ENCODE measurements around the gene DSE. TPM values are rescaled to one million over a fixed set of nuclear protein-coding genes. Genes with fewer than 3 reads are reported as not detected.

Gene DSE
- polyA plus RNA-seq, 2 donors: 4.5 to 8.1 TPM

- WGBS, 2 donors: 73 to 75% methylated on average over 10 of the region's 10 CpGs
Observed at GRCh38 chr6:116392132-116393013, 21.6 kb downstream of the DSE start.

GRCh38 chr6:116393430-116393829 is 22.7 kb downstream of the DSE start:
- no peak overlapping the region for H3K4me3 ChIP-seq (ENCODE audit: low read depth in 1 of 2, low read length in 2 of 2)
- no peaks in the 10 kb centered on the region for H3K9me3 ChIP-seq (ENCODE audit: control insufficient read depth in 2 of 2, insufficient read depth in 1 of 2, low read depth in 1 of 2, low read length in 1 of 2)
- no peak overlapping the region for H3K27ac ChIP-seq (ENCODE audit: low read depth in 2 of 2, low read length in 1 of 2)
- H3K27me3 ChIP-seq (ENCODE audit: control insufficient read depth in 1 of 2, insufficient read depth in 2 of 2, low read length in 2 of 2): no peaks in the 10 kb centered on the region
- 23 to 35% methylated on average over 1 of the region's 1 CpG for WGBS, 2 donors
- H3K36me3 ChIP-seq (ENCODE audit: control insufficient read depth in 2 of 2, insufficient read depth in 2 of 2, low read length in 1 of 2): no peaks in the 10 kb centered on the region
- H3K4me1 ChIP-seq (ENCODE audit: control insufficient read depth in 2 of 2, insufficient read depth in 2 of 2, low read length in 1 of 2): no peaks in the 10 kb centered on the region

More at GRCh38 chr6:116392132-116393013, 21.6 kb downstream of the DSE start:
- Histone ChIP-seq H3K4me3 (ENCODE audit: low read depth in 1 of 2, low read length in 2 of 2) (no peak overlapping the region), H3K9me3 (ENCODE audit: control insufficient read depth in 2 of 2, insufficient read depth in 1 of 2, low read depth in 1 of 2, low read length in 1 of 2) (no peaks in the 10 kb centered on the region), H3K36me3 (ENCODE audit: control insufficient read depth in 2 of 2, insufficient read depth in 2 of 2, low read length in 1 of 2) (no peaks in the 10 kb centered on the region), H3K27ac (ENCODE audit: low read depth in 2 of 2, low read length in 1 of 2) (no peak overlapping the region), H3K4me1 (ENCODE audit: control insufficient read depth in 2 of 2, insufficient read depth in 2 of 2, low read length in 1 of 2) (no peaks in the 10 kb centered on the region), H3K27me3 (ENCODE audit: control insufficient read depth in 1 of 2, insufficient read depth in 2 of 2, low read length in 2 of 2) (no peaks in the 10 kb centered on the region)

- WGBS, 2 donors: 83 to 89% methylated on average over 3 of the region's 3 CpGs
- Histone ChIP-seq H3K4me3 (ENCODE audit: low read depth in 1 of 2, low read length in 2 of 2) (no peak overlapping the region), H3K27me3 (ENCODE audit: control insufficient read depth in 1 of 2, insufficient read depth in 2 of 2, low read length in 2 of 2) (no peaks in the 10 kb centered on the region), H3K27ac (ENCODE audit: low read depth in 2 of 2, low read length in 1 of 2) (no peak overlapping the region), H3K4me1 (ENCODE audit: control insufficient read depth in 2 of 2, insufficient read depth in 2 of 2, low read length in 1 of 2) (no peaks in the 10 kb centered on the region), H3K9me3 (ENCODE audit: control insufficient read depth in 2 of 2, insufficient read depth in 1 of 2, low read depth in 1 of 2, low read length in 1 of 2) (no peaks in the 10 kb centered on the region), H3K36me3 (ENCODE audit: control insufficient read depth in 2 of 2, insufficient read depth in 2 of 2, low read length in 1 of 2) (peaks cover 0 to 4% of the 10 kb centered on the region in 2 donors)
Observed at GRCh38 chr6:116395647-116396046, 24.9 kb downstream of the DSE start.

GRCh38 chr6:116396441-116396840 is 25.7 kb downstream of the DSE start:
- H3K4me3 ChIP-seq (ENCODE audit: low read depth in 1 of 2, low read length in 2 of 2): no peak overlapping the region
- no peak overlapping the region for H3K27ac ChIP-seq (ENCODE audit: low read depth in 2 of 2, low read length in 1 of 2)
- no peaks in the 10 kb centered on the region for H3K9me3 ChIP-seq (ENCODE audit: control insufficient read depth in 2 of 2, insufficient read depth in 1 of 2, low read depth in 1 of 2, low read length in 1 of 2)
- WGBS, 2 donors: 82 to 85% methylated on average over 5 of the region's 5 CpGs
- H3K27me3 ChIP-seq (ENCODE audit: control insufficient read depth in 1 of 2, insufficient read depth in 2 of 2, low read length in 2 of 2): no peaks in the 10 kb centered on the region
- peaks cover 0 to 4% of the 10 kb centered on the region in 2 donors for H3K36me3 ChIP-seq (ENCODE audit: control insufficient read depth in 2 of 2, insufficient read depth in 2 of 2, low read length in 1 of 2)
- H3K4me1 ChIP-seq (ENCODE audit: control insufficient read depth in 2 of 2, insufficient read depth in 2 of 2, low read length in 1 of 2): no peaks in the 10 kb centered on the region

- Histone ChIP-seq H3K4me3 (ENCODE audit: low read depth in 1 of 2, low read length in 2 of 2) (no peak overlapping the region), H3K9me3 (ENCODE audit: control insufficient read depth in 2 of 2, insufficient read depth in 1 of 2, low read depth in 1 of 2, low read length in 1 of 2) (no peaks in the 10 kb centered on the region), H3K4me1 (ENCODE audit: control insufficient read depth in 2 of 2, insufficient read depth in 2 of 2, low read length in 1 of 2) (no peaks in the 10 kb centered on the region), H3K27ac (ENCODE audit: low read depth in 2 of 2, low read length in 1 of 2) (no peak overlapping the region), H3K36me3 (ENCODE audit: control insufficient read depth in 2 of 2, insufficient read depth in 2 of 2, low read length in 1 of 2) (peaks cover 0 to 4% of the 10 kb centered on the region in 2 donors), H3K27me3 (ENCODE audit: control insufficient read depth in 1 of 2, insufficient read depth in 2 of 2, low read length in 2 of 2) (no peaks in the 10 kb centered on the region)
- WGBS, 2 donors: 36 to 42% methylated on average over 1 of the region's 1 CpG
Observed at GRCh38 chr6:116397914-116398313, 27.2 kb downstream of the DSE start.

- no peaks in the 10 kb centered on the region for H3K27me3 ChIP-seq (ENCODE audit: control insufficient read depth in 1 of 2, insufficient read depth in 2 of 2, low read length in 2 of 2)
- 13 to 19% methylated on average over 2 of the region's 2 CpGs for WGBS, 2 donors
- no peaks in the 10 kb centered on the region for H3K4me1 ChIP-seq (ENCODE audit: control insufficient read depth in 2 of 2, insufficient read depth in 2 of 2, low read length in 1 of 2)
- no peak overlapping the region for H3K27ac ChIP-seq (ENCODE audit: low read depth in 2 of 2, low read length in 1 of 2)
- no peak overlapping the region for H3K4me3 ChIP-seq (ENCODE audit: low read depth in 1 of 2, low read length in 2 of 2)
- no peaks in the 10 kb centered on the region for H3K9me3 ChIP-seq (ENCODE audit: control insufficient read depth in 2 of 2, insufficient read depth in 1 of 2, low read depth in 1 of 2, low read length in 1 of 2)
- peaks cover 0 to 4% of the 10 kb centered on the region in 2 donors for H3K36me3 ChIP-seq (ENCODE audit: control insufficient read depth in 2 of 2, insufficient read depth in 2 of 2, low read length in 1 of 2)
Observed at GRCh38 chr6:116398316-116399010, 27.7 kb downstream of the DSE start.

GRCh38 chr6:116399287-116399686 is 28.5 kb downstream of the DSE start:
- no peaks in the 10 kb centered on the region for H3K4me1 ChIP-seq (ENCODE audit: control insufficient read depth in 2 of 2, insufficient read depth in 2 of 2, low read length in 1 of 2)
- H3K9me3 ChIP-seq (ENCODE audit: control insufficient read depth in 2 of 2, insufficient read depth in 1 of 2, low read depth in 1 of 2, low read length in 1 of 2): no peaks in the 10 kb centered on the region
- 91 to 95% methylated on average over 12 of the region's 12 CpGs for WGBS, 2 donors
- H3K27me3 ChIP-seq (ENCODE audit: control insufficient read depth in 1 of 2, insufficient read depth in 2 of 2, low read length in 2 of 2): no peaks in the 10 kb centered on the region
- H3K27ac ChIP-seq (ENCODE audit: low read depth in 2 of 2, low read length in 1 of 2): no peak overlapping the region
- H3K4me3 ChIP-seq (ENCODE audit: low read depth in 1 of 2, low read length in 2 of 2): no peak overlapping the region
- peaks cover 0 to 4% of the 10 kb centered on the region in 2 donors for H3K36me3 ChIP-seq (ENCODE audit: control insufficient read depth in 2 of 2, insufficient read depth in 2 of 2, low read length in 1 of 2)

- Histone ChIP-seq H3K9me3 (ENCODE audit: control insufficient read depth in 2 of 2, insufficient read depth in 1 of 2, low read depth in 1 of 2, low read length in 1 of 2) (no peaks in the 10 kb centered on the region), H3K36me3 (ENCODE audit: control insufficient read depth in 2 of 2, insufficient read depth in 2 of 2, low read length in 1 of 2) (peaks cover 0 to 4% of the 10 kb centered on the region in 2 donors), H3K4me3 (ENCODE audit: low read depth in 1 of 2, low read length in 2 of 2) (no peak overlapping the region), H3K27me3 (ENCODE audit: control insufficient read depth in 1 of 2, insufficient read depth in 2 of 2, low read length in 2 of 2) (no peaks in the 10 kb centered on the region), H3K27ac (ENCODE audit: low read depth in 2 of 2, low read length in 1 of 2) (no peak overlapping the region), H3K4me1 (ENCODE audit: control insufficient read depth in 2 of 2, insufficient read depth in 2 of 2, low read length in 1 of 2) (no peaks in the 10 kb centered on the region)
- 63 to 69% methylated on average over 1 of the region's 1 CpG for WGBS, 2 donors
Observed at GRCh38 chr6:116400328-116400727, 29.6 kb downstream of the DSE start.

- Histone ChIP-seq H3K27ac (ENCODE audit: low read depth in 2 of 2, low read length in 1 of 2) (no peak overlapping the region), H3K4me3 (ENCODE audit: low read depth in 1 of 2, low read length in 2 of 2) (no peak overlapping the region), H3K36me3 (ENCODE audit: control insufficient read depth in 2 of 2, insufficient read depth in 2 of 2, low read length in 1 of 2) (peaks cover 0 to 4% of the 10 kb centered on the region in 2 donors), H3K27me3 (ENCODE audit: control insufficient read depth in 1 of 2, insufficient read depth in 2 of 2, low read length in 2 of 2) (no peaks in the 10 kb centered on the region), H3K9me3 (ENCODE audit: control insufficient read depth in 2 of 2, insufficient read depth in 1 of 2, low read depth in 1 of 2, low read length in 1 of 2) (no peaks in the 10 kb centered on the region), H3K4me1 (ENCODE audit: control insufficient read depth in 2 of 2, insufficient read depth in 2 of 2, low read length in 1 of 2) (no peaks in the 10 kb centered on the region)
- 72 to 73% methylated on average over 2 of the region's 2 CpGs for WGBS, 2 donors
Observed at GRCh38 chr6:116402108-116402937, 31.6 kb downstream of the DSE start.
